ENCODE results near the gene YIPF2. TPM values are rescaled to one million over a fixed set of nuclear protein-coding genes. Genes with fewer than 3 reads are reported as not detected.
"Not testable (repeated sequence)": the region's sequence is repeated elsewhere in the genome, so short reads cannot be mapped to it uniquely, and the experiment has no call there.

YIPF2 gene
- total RNA-seq, 2 donors from 2014 or later: 28.4 to 29.6 TPM

GRCh38 chr19:10960314-10961072, 32.1 kb upstream of the YIPF2 start, which contains the start of gene SMARCA4:
TSS of gene SMARCA4 (plus strand) at chr19:10961030. CDS start at chr19:10984152, 23,122 bp downstream.
- no peaks in the 10 kb centered on the region for H3K27me3 Mint-ChIP-seq
- peak; percentile 81 for ATAC-seq (replicated peaks)
- no peaks in the 10 kb centered on the region for H3K9me3 Mint-ChIP-seq
- H3K36me3 Mint-ChIP-seq (ENCODE audit: low read depth): peaks cover 7% of the 10 kb centered on the region
- peak within 1 kb of the TSS; percentile 91 for H3K27ac Mint-ChIP-seq
- H3K4me3 Mint-ChIP-seq: peak within 1 kb of the TSS; percentile 91
- H3K4me1 Mint-ChIP-seq: peaks cover 28% of the 10 kb centered on the region

- H3K4me3 Mint-ChIP-seq: peak overlapping the region; percentile 86
- H3K4me1 Mint-ChIP-seq: peaks cover 25% of the 10 kb centered on the region
- ATAC-seq (replicated peaks); H3K36me3 Mint-ChIP-seq (ENCODE audit: low read depth); H3K9me3 Mint-ChIP-seq; H3K27me3 Mint-ChIP-seq: not testable (repeated sequence)
- peak overlapping the region; percentile 91 for H3K27ac Mint-ChIP-seq
Observed at GRCh38 chr19:10959277-10959968, 31.0 kb upstream of the YIPF2 start.

- Mint-ChIP-seq H3K27ac (no peak overlapping the region), H3K36me3 (ENCODE audit: low read depth) (no peaks in the 10 kb centered on the region), H3K9me3 (no peaks in the 10 kb centered on the region), H3K27me3 (no peaks in the 10 kb centered on the region), H3K4me1 (no peaks in the 10 kb centered on the region), H3K4me3 (no peak overlapping the region)
- ATAC-seq (replicated peaks): no peak
Observed at GRCh38 chr19:10952809-10953208, 24.4 kb upstream of the YIPF2 start.

GRCh38 chr19:10946958-10947657, 18.7 kb upstream of the YIPF2 start:
- no peak for ATAC-seq (replicated peaks)
- no peaks in the 10 kb centered on the region for H3K9me3 Mint-ChIP-seq
- no peak overlapping the region for H3K27ac Mint-ChIP-seq
- H3K4me3 Mint-ChIP-seq: no peak overlapping the region
- H3K27me3 Mint-ChIP-seq: no peaks in the 10 kb centered on the region
- H3K36me3 Mint-ChIP-seq (ENCODE audit: low read depth): no peaks in the 10 kb centered on the region
- no peaks in the 10 kb centered on the region for H3K4me1 Mint-ChIP-seq

- Mint-ChIP-seq H3K4me3 (no peak overlapping the region), H3K27ac (no peak overlapping the region), H3K27me3 (no peaks in the 10 kb centered on the region), H3K9me3 (no peaks in the 10 kb centered on the region), H3K4me1 (no peaks in the 10 kb centered on the region), H3K36me3 (ENCODE audit: low read depth) (no peaks in the 10 kb centered on the region)
- ATAC-seq (replicated peaks): no peak
Observed at GRCh38 chr19:10945264-10945663, 16.8 kb upstream of the YIPF2 start.

GRCh38 chr19:10943412-10943811, 15.0 kb upstream of the YIPF2 start:
- not testable (repeated sequence) for H3K36me3 Mint-ChIP-seq (ENCODE audit: low read depth); ATAC-seq (replicated peaks); H3K4me3 Mint-ChIP-seq; H3K27me3 Mint-ChIP-seq; H3K4me1 Mint-ChIP-seq; H3K27ac Mint-ChIP-seq; H3K9me3 Mint-ChIP-seq

- not testable (repeated sequence) for H3K27me3 Mint-ChIP-seq; H3K9me3 Mint-ChIP-seq; ATAC-seq (replicated peaks); H3K27ac Mint-ChIP-seq; H3K36me3 Mint-ChIP-seq (ENCODE audit: low read depth); H3K4me3 Mint-ChIP-seq; H3K4me1 Mint-ChIP-seq
Observed at GRCh38 chr19:10941649-10942048, 13.2 kb upstream of the YIPF2 start.

- no peak overlapping the region for H3K4me3 Mint-ChIP-seq
- H3K27me3 Mint-ChIP-seq: no peaks in the 10 kb centered on the region
- H3K36me3 Mint-ChIP-seq (ENCODE audit: low read depth): peaks cover 6% of the 10 kb centered on the region
- peak; percentile 80 for ATAC-seq (replicated peaks)
- no peaks in the 10 kb centered on the region for H3K9me3 Mint-ChIP-seq
- no peaks in the 10 kb centered on the region for H3K4me1 Mint-ChIP-seq
- no peak overlapping the region for H3K27ac Mint-ChIP-seq
Observed at GRCh38 chr19:10936661-10937084, 8.2 kb upstream of the YIPF2 start.

GRCh38 chr19:10935371-10936059, 7.1 kb upstream of the YIPF2 start:
- no peaks in the 10 kb centered on the region for H3K9me3 Mint-ChIP-seq
- peaks cover 13% of the 10 kb centered on the region for H3K36me3 Mint-ChIP-seq (ENCODE audit: low read depth)
- no peaks in the 10 kb centered on the region for H3K27me3 Mint-ChIP-seq
- no peak overlapping the region for H3K27ac Mint-ChIP-seq
- H3K4me3 Mint-ChIP-seq: no peak overlapping the region
- no peak for ATAC-seq (replicated peaks)
- no peaks in the 10 kb centered on the region for H3K4me1 Mint-ChIP-seq

GRCh38 chr19:10929402-10929794, 959 bp upstream of the YIPF2 start:
- Mint-ChIP-seq H3K36me3 (ENCODE audit: low read depth) (peaks cover 45% of the 10 kb centered on the region), H3K4me3 (peak overlapping the region; percentile 85), H3K9me3 (no peaks in the 10 kb centered on the region), H3K4me1 (peaks cover 5% of the 10 kb centered on the region), H3K27me3 (no peaks in the 10 kb centered on the region), H3K27ac (peak overlapping the region; percentile 46)
- ATAC-seq (replicated peaks): no peak

- Mint-ChIP-seq H3K4me3 (peak overlapping the region; percentile 85), H3K27ac (peak overlapping the region; percentile 88), H3K9me3 (no peaks in the 10 kb centered on the region), H3K27me3 (no peaks in the 10 kb centered on the region), H3K4me1 (peaks cover 5% of the 10 kb centered on the region), H3K36me3 (ENCODE audit: low read depth) (peaks cover 50% of the 10 kb centered on the region)
- ATAC-seq (replicated peaks): peak; percentile 37
Observed at GRCh38 chr19:10927730-10928562, 493 bp downstream of the YIPF2 start.

- ATAC-seq (replicated peaks): no peak
- no peaks in the 10 kb centered on the region for H3K9me3 Mint-ChIP-seq
- H3K27ac Mint-ChIP-seq: no peak overlapping the region
- peaks cover 5% of the 10 kb centered on the region for H3K4me1 Mint-ChIP-seq
- H3K36me3 Mint-ChIP-seq (ENCODE audit: low read depth): peaks cover 56% of the 10 kb centered on the region
- H3K4me3 Mint-ChIP-seq: no peak overlapping the region
- no peaks in the 10 kb centered on the region for H3K27me3 Mint-ChIP-seq
Observed at GRCh38 chr19:10924597-10924996, 3.8 kb downstream of the YIPF2 start.

- Mint-ChIP-seq H3K36me3 (ENCODE audit: low read depth) (peaks cover 58% of the 10 kb centered on the region), H3K4me3 (no peak overlapping the region), H3K27me3 (no peaks in the 10 kb centered on the region), H3K27ac (no peak overlapping the region), H3K4me1 (peaks cover 5% of the 10 kb centered on the region), H3K9me3 (no peaks in the 10 kb centered on the region)
- ATAC-seq (replicated peaks): no peak
Observed at GRCh38 chr19:10923260-10924112, 5.0 kb downstream of the YIPF2 start.

All from activated T-helper 17 cell treated with anti-CD3 and anti-CD28 coated beads, Interleukin-2, amount 50 U/mL, for 72 hours (primary cell).